ENCODE results near the gene NRIP3.

The NRIP3 gene

GRCh38 chr11:9002920-9003572, 755 bp downstream of the NRIP3 start:
- no peaks in the 10 kb centered on the region for H3K9me3 ChIP-seq (ENCODE audit: control insufficient read depth, insufficient read depth, low read length)
- H3K36me3 ChIP-seq (ENCODE audit: control insufficient read depth, low read length), result no peaks in the 10 kb centered on the region
- H3K27me3 ChIP-seq (ENCODE audit: control insufficient read depth, low read length), result peaks cover 11% of the 10 kb centered on the region
- H4K20me1 ChIP-seq (ENCODE audit: control insufficient read depth, insufficient read depth, low read depth, low read length), result no peaks in the 10 kb centered on the region
- H3K9me2 ChIP-seq (replicated peaks; ENCODE audit: control insufficient read depth, low read length), result no peaks in the 10 kb centered on the region
- H3K4me1 ChIP-seq (ENCODE audit: control insufficient read depth, low read length), result no peaks in the 10 kb centered on the region
- no peak overlapping the region for H3K4me2 ChIP-seq (ENCODE audit: low read length)
- no peak overlapping the region for H3K4me3 ChIP-seq (ENCODE audit: low read length)
- H3F3A ChIP-seq (ENCODE audit: control insufficient read depth, insufficient read depth), result no peaks in the 10 kb centered on the region
- H3K27ac ChIP-seq (ENCODE audit: low read depth, low read length), result no peak overlapping the region
- no peaks in the 10 kb centered on the region for H3K79me2 ChIP-seq (ENCODE audit: control insufficient read depth, low read length)
- TF ChIP-seq EZH2phosphoT487 (IDR thresholded peaks at IDR 0.05; ENCODE audit: borderline replicate concordance, low read length) (no peak), CTCF (IDR thresholded peaks at IDR 0.05; ENCODE audit: low read depth, low read length, poor library complexity, severe bottlenecking) (no peak)

- Histone ChIP-seq H3K27me3 (ENCODE audit: control insufficient read depth, low read length) (peaks cover 11% of the 10 kb centered on the region), H3K27ac (ENCODE audit: low read depth, low read length) (no peak overlapping the region), H3K9me2 (replicated peaks; ENCODE audit: control insufficient read depth, low read length) (no peaks in the 10 kb centered on the region), H3K36me3 (ENCODE audit: control insufficient read depth, low read length) (no peaks in the 10 kb centered on the region), H3K4me2 (ENCODE audit: low read length) (no peak overlapping the region), H3K9me3 (ENCODE audit: control insufficient read depth, insufficient read depth, low read length) (no peaks in the 10 kb centered on the region), H3K79me2 (ENCODE audit: control insufficient read depth, low read length) (no peaks in the 10 kb centered on the region), H3K4me1 (ENCODE audit: control insufficient read depth, low read length) (no peaks in the 10 kb centered on the region), H4K20me1 (ENCODE audit: control insufficient read depth, insufficient read depth, low read depth, low read length) (no peaks in the 10 kb centered on the region), H3F3A (ENCODE audit: control insufficient read depth, insufficient read depth) (no peaks in the 10 kb centered on the region), H3K4me3 (ENCODE audit: low read length) (no peak overlapping the region)
- no peak for TF ChIP-seq CTCF (IDR thresholded peaks at IDR 0.05; ENCODE audit: low read depth, low read length, poor library complexity, severe bottlenecking)
- no peak for TF ChIP-seq EZH2phosphoT487 (IDR thresholded peaks at IDR 0.05; ENCODE audit: borderline replicate concordance, low read length)
These were observed 2.1 kb downstream of the NRIP3 start for GRCh38 chr11:9001736-9002135.

GRCh38 chr11:8998017-8998416, 5.8 kb downstream of the NRIP3 start:
- H3K27ac ChIP-seq (ENCODE audit: low read depth, low read length), result no peak overlapping the region
- H4K20me1 ChIP-seq (ENCODE audit: control insufficient read depth, insufficient read depth, low read depth, low read length), result no peaks in the 10 kb centered on the region
- no peak overlapping the region for H3K4me2 ChIP-seq (ENCODE audit: low read length)
- TF ChIP-seq CTCF (IDR thresholded peaks at IDR 0.05; ENCODE audit: low read depth, low read length, poor library complexity, severe bottlenecking), result no peak
- no peak for TF ChIP-seq EZH2phosphoT487 (IDR thresholded peaks at IDR 0.05; ENCODE audit: borderline replicate concordance, low read length)
- no peaks in the 10 kb centered on the region for H3K4me1 ChIP-seq (ENCODE audit: control insufficient read depth, low read length)
- peaks cover 13% of the 10 kb centered on the region for H3K27me3 ChIP-seq (ENCODE audit: control insufficient read depth, low read length)
- no peaks in the 10 kb centered on the region for H3K36me3 ChIP-seq (ENCODE audit: control insufficient read depth, low read length)
- no peaks in the 10 kb centered on the region for H3F3A ChIP-seq (ENCODE audit: control insufficient read depth, insufficient read depth)
- no peaks in the 10 kb centered on the region for H3K79me2 ChIP-seq (ENCODE audit: control insufficient read depth, low read length)
- no peaks in the 10 kb centered on the region for H3K9me3 ChIP-seq (ENCODE audit: control insufficient read depth, insufficient read depth, low read length)
- H3K9me2 ChIP-seq (replicated peaks; ENCODE audit: control insufficient read depth, low read length), result no peaks in the 10 kb centered on the region
- H3K4me3 ChIP-seq (ENCODE audit: low read length), result no peak overlapping the region

All from DOHH2 (cell line).